GM23338 (cell line): ENCODE data around the gene RNF213. TPM values are rescaled to one million over a fixed set of nuclear protein-coding genes. Genes with fewer than 3 reads are reported as not detected.
A peak's percentile ranks its signal among the peaks of the same experiment; 100 is the strongest.
"Not testable (repeated sequence)": the region's sequence is repeated elsewhere in the genome, so short reads cannot be mapped to it uniquely, and the experiment has no call there.

Source experiments
- ATAC-seq: fragments of 200-7000 bp; cut with Tn5 transposase; 3 replicates; pipeline ENCODE4 v1.9.1; 2020
- DNase-seq: peaks from one replicate; pipeline ENCODE4 v3.0.0-alpha.2; 2015; ENCODE audit warnings: low spot score
- H2AFZ ChIP-seq: fragments of 200-600 bp; sonication (generic); 2 replicates; pipeline ENCODE4 v1.8.0; 2016; ENCODE audit warnings: antibody characterized with exemption, mild to moderate bottlenecking, moderate library complexity
- H3F3A ChIP-seq: fragments of 200-600 bp; sonication (generic); replicated peaks from 2 replicates; pipeline ENCODE4 v1.8.0; 2017; ENCODE audit warnings: antibody characterized with exemption, mixed run types, low read depth
- H3K27ac ChIP-seq: fragments of 200-600 bp; sonication (generic); 2 replicates; pipeline ENCODE4 v1.6.1; 2016; ENCODE audit warnings: low read depth
- H3K27me3 ChIP-seq: fragments of 200-600 bp; sonication (generic); 2 replicates; pipeline ENCODE4 v1.8.0; 2016; ENCODE audit warnings: mild to moderate bottlenecking, mixed run types, moderate library complexity; ENCODE audit not compliant: insufficient read depth
- H3K36me3 ChIP-seq: fragments of 200-600 bp; sonication (generic); 2 replicates; pipeline ENCODE4 v1.8.0; 2016; ENCODE audit warnings: mild to moderate bottlenecking; ENCODE audit not compliant: insufficient read depth
- H3K4me1 ChIP-seq: fragments of 200-600 bp; sonication (generic); 2 replicates; pipeline ENCODE4 v1.8.0; 2016; ENCODE audit warnings: mild to moderate bottlenecking, moderate library complexity; ENCODE audit not compliant: insufficient read depth
- H3K4me2 ChIP-seq: fragments of 200-600 bp; sonication (generic); 2 replicates; pipeline ENCODE4 v1.7.1; 2017; ENCODE audit warnings: mixed run types
- H3K4me3 ChIP-seq: fragments of 200-600 bp; sonication (generic); 2 replicates; pipeline ENCODE4 v1.6.1; 2016; ENCODE audit warnings: mixed run types
- H3K79me2 ChIP-seq: fragments of 200-600 bp; sonication (generic); replicated peaks from 2 replicates; pipeline ENCODE4 v1.8.0; 2017; ENCODE audit warnings: mild to moderate bottlenecking; ENCODE audit not compliant: insufficient read depth
- H3K9me2 ChIP-seq: fragments of 200-600 bp; sonication (generic); 2 replicates; pipeline ENCODE4 v1.8.0; 2017; ENCODE audit not compliant: insufficient read depth
- H4K20me1 ChIP-seq: fragments of 200-600 bp; sonication (generic); replicated peaks from 2 replicates; pipeline ENCODE4 v1.8.0; 2017; ENCODE audit warnings: mild to moderate bottlenecking; ENCODE audit not compliant: insufficient read depth
- H3K27ac Mint-ChIP-seq: 2 replicates; pipeline ENCODE4 v1.8.0; 2020; ENCODE audit warnings: inconsistent platforms, mild to moderate bottlenecking, moderate library complexity, mixed read lengths
- H3K27me3 Mint-ChIP-seq: 3 replicates; pipeline ENCODE4 v1.8.0; 2022; ENCODE audit warnings: low read depth, mild to moderate bottlenecking, moderate library complexity, mixed read lengths, inconsistent platforms; ENCODE audit not compliant: insufficient read depth, poor library complexity
- H3K36me3 Mint-ChIP-seq: 3 replicates; pipeline ENCODE4 v1.8.0; 2021; ENCODE audit warnings: low read depth, mild to moderate bottlenecking, inconsistent platforms, moderate library complexity, mixed read lengths
- H3K4me1 Mint-ChIP-seq: 3 replicates; pipeline ENCODE4 v1.8.0; 2020; ENCODE audit warnings: mild to moderate bottlenecking, inconsistent platforms, mixed read lengths
- H3K4me3 Mint-ChIP-seq: 3 replicates; pipeline ENCODE4 v1.8.0; 2021; ENCODE audit warnings: moderate library complexity, mild to moderate bottlenecking, inconsistent platforms, mixed read lengths
- H3K9me3 Mint-ChIP-seq: 3 replicates; pipeline ENCODE4 v1.8.0; 2020; ENCODE audit warnings: moderate library complexity, mild to moderate bottlenecking, inconsistent platforms, mixed read lengths
- EZH2 ChIP-seq: fragments of 200-600 bp; sonication (generic); IDR thresholded peaks from one replicate; pipeline ENCODE4 v1.8.0; 2017; ENCODE audit warnings: antibody characterized with exemption, mild to moderate bottlenecking, low read depth; ENCODE audit not compliant: unreplicated experiment
- STAT1 ChIP-seq: IDR thresholded peaks from one replicate; pipeline ENCODE4 v1.6.1; 2016; ENCODE audit warnings: antibody characterized with exemption; ENCODE audit not compliant: unreplicated experiment
- ZNF114 ChIP-seq: fragments of 250-450 bp; sonication (Bioruptor Pico); IDR thresholded peaks from 2 replicates; pipeline ENCODE4 v1.5.0; 2020; ENCODE audit warnings: mild to moderate bottlenecking, moderate library complexity
- polyA plus RNA-seq: library from polyadenylated mRNA; unstranded; fragments of >200 nt; fragmentation: Nextera tagmentation; extraction: Ambion mirVana; gene quantifications from 2 replicates; pipeline ENCODE4 v1.2.1, GENCODE V29; 2016
- total RNA-seq: library from RNA; depleted of rRNA; stranded (reverse); fragments of >200 nt; shearing (Covaris generic); gene quantifications from 2 replicates; pipeline ENCODE4 v1.2.3, GENCODE V29; 2014
- TF ChIP-seq, protein P1 (sequence below), 2 experiments: fragments of 200-600 bp in 1 of 2; sonication (generic) in 1 of 2; conservative IDR thresholded peaks; 2 replicates each; pipeline versions ENCODE4 v1.5.1 to v1.6.1; 2016 to 2017; ENCODE audit warnings: antibody characterized with exemption in 2 of 2, low read depth in 2 of 2, mild to moderate bottlenecking in 2 of 2, moderate library complexity in 1 of 2

RNF213 gene
- total and polyA plus RNA-seq, 2 experiments from 2014 or later: 21.2 to 67.2 TPM

DNA sequence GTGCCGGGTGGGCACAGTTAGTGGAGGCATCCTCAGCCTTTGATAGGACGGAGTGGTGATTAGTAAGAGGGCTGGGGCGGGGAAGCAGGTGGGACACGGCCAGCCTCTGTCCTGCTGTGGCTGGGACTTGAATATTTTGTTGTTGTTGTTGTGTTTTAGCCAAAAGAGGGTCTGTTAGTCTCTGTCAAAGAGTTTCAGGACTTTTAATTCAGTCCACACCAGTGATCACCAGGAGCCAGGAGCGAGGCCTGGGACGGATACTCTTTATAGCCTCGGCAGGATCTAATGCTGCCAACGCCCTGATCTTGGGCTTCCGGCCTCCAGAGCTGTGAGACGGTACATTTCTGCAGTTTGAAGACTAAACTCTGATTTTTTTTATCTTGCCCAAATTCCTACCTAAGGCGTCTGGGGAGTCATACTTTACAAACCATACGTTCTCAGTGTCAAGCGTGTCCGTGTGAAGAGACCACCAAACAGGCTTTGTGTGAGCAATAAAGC, 2.9 kb upstream of the RNF213 start:
- peak overlapping the region; percentile 88 for H3K27ac Mint-ChIP-seq
- no peaks in the 10 kb centered on the region for H3K9me2 ChIP-seq
- H3K36me3 ChIP-seq: no peaks in the 10 kb centered on the region
- TF ChIP-seq EZH2 (no peak), STAT1 (no peak), ZNF114 (CRISPR knock-in tag) (no peak)
- H3K4me1 ChIP-seq: peaks cover 37% of the 10 kb centered on the region
- no peaks in the 10 kb centered on the region; the same call in 2 of the 3 replicates for H3K9me3 Mint-ChIP-seq
- no peaks in the 10 kb centered on the region for H4K20me1 ChIP-seq
- H2AFZ ChIP-seq: no peak overlapping the region
- H3K79me2 ChIP-seq: 0 out of 2 replicates have a peak, but pooled peaks cover 3% of the 10 kb centered on the region
- peak overlapping the region; percentile 22 for H3K4me2 ChIP-seq
- peak overlapping the region; percentile 89 for H3K27ac ChIP-seq
- no peaks in the 10 kb centered on the region for H3K36me3 Mint-ChIP-seq
- H3K4me3 Mint-ChIP-seq: no peak overlapping the region; the same call in 2 of the 3 replicates
- H3K27me3 ChIP-seq: no peaks in the 10 kb centered on the region
- H3K4me1 Mint-ChIP-seq: peaks cover 45% of the 10 kb centered on the region
- no peak; the same call in 2 of the 3 replicates for ATAC-seq
- H3K27me3 Mint-ChIP-seq: peaks cover 26% of the 10 kb centered on the region
- peak; percentile 37 for DNase-seq
- H3F3A ChIP-seq: peaks cover 36% of the 10 kb centered on the region
- H3K4me3 ChIP-seq: no peak overlapping the region

DNA sequence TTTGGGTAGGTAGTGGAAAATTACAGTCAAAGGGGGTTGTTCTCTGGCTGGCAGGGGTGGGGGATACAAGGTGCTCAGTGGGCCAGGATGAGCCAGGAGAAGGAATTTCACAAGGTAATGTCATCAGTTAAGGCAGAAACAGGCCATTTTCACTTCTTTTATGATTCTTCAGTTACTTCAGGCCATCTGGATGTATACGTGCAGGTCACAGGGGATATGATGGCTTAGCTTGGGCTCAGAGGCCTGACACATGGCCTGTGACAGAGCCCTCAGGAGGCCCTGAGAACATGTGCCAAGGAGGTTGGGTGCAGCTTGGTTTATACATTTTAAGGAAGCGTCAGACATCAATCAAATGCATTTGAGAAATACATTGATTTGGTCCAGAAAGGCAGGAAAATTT, 2.4 kb upstream of the RNF213 start:
- H3K4me1 Mint-ChIP-seq: peaks cover 48% of the 10 kb centered on the region
- H3K4me3 Mint-ChIP-seq: not testable (repeated sequence)

DNA sequence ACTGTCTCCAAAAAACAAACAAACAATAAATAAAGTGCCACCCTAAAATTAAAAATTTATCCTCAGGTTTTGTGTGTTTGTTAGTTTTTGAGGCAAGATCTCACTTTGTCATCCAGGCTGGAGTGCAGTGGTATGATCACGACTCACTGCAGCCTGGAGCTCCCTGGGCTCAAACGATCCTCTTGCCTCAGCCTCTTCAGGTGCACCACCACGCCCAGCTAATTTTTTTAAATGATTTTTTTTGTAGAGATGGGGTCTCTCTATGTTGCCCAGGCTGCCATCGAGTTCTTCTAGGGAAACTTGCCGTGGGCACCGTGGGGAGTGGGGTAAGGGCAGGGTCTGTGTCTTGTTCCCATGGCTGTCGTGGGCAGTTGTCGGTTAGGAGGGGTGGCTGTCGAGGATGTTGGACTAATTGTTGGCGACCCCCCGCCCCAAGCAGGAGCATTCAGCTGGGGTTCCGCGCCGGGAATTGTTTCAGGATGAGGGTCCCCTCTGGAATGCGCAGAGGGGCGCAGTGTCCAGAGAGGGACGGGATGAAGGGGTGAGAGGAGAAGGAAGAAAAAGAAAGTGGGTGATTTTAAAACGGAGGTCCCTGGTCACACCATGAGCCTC, 1.1 kb upstream of the RNF213 start:
- no peaks in the 10 kb centered on the region for H3K36me3 ChIP-seq
- H3K9me2 ChIP-seq: no peaks in the 10 kb centered on the region
- H2AFZ ChIP-seq: no peak overlapping the region
- H3K4me1 ChIP-seq: peaks cover 44% of the 10 kb centered on the region
- DNase-seq: no peak
- Mint-ChIP-seq H3K9me3 (no peaks in the 10 kb centered on the region; the same call in 2 of the 3 replicates), H3K4me3 (peak overlapping the region; percentile 76), H3K4me1 (peaks cover 56% of the 10 kb centered on the region), H3K27ac (peak overlapping the region; percentile 95), H3K36me3 (peaks cover 7% of the 10 kb centered on the region), H3K27me3 (peaks cover 30% of the 10 kb centered on the region)
- H3K79me2 ChIP-seq: 0 out of 2 replicates have a peak, but pooled peaks cover 3% of the 10 kb centered on the region
- H4K20me1 ChIP-seq: no peaks in the 10 kb centered on the region
- H3K27me3 ChIP-seq: no peaks in the 10 kb centered on the region
- peak overlapping the region; percentile 55 for H3K4me3 ChIP-seq
- H3K4me2 ChIP-seq: peak overlapping the region; percentile 74
- TF ChIP-seq, protein P1, sequence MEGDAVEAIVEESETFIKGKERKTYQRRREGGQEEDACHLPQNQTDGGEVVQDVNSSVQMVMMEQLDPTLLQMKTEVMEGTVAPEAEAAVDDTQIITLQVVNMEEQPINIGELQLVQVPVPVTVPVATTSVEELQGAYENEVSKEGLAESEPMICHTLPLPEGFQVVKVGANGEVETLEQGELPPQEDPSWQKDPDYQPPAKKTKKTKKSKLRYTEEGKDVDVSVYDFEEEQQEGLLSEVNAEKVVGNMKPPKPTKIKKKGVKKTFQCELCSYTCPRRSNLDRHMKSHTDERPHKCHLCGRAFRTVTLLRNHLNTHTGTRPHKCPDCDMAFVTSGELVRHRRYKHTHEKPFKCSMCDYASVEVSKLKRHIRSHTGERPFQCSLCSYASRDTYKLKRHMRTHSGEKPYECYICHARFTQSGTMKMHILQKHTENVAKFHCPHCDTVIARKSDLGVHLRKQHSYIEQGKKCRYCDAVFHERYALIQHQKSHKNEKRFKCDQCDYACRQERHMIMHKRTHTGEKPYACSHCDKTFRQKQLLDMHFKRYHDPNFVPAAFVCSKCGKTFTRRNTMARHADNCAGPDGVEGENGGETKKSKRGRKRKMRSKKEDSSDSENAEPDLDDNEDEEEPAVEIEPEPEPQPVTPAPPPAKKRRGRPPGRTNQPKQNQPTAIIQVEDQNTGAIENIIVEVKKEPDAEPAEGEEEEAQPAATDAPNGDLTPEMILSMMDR (conservative IDR thresholded peaks at IDR 0.05; ENCODE audit: low read depth in 2 of 2): no peak
- no peak for TF ChIP-seq ZNF114 (CRISPR knock-in tag)
- ATAC-seq: no peak
- H3K27ac ChIP-seq: peak overlapping the region; percentile 74; the same call in 1 of the 2 replicates
- peaks cover 36% of the 10 kb centered on the region for H3F3A ChIP-seq

More for the DNA sequence above, 2.4 kb upstream of the RNF213 start:
- not testable (repeated sequence) for ATAC-seq, H3K4me3 ChIP-seq, DNase-seq, H3K27me3 ChIP-seq, H3K79me2 ChIP-seq, H3K36me3 ChIP-seq, H3K9me3 Mint-ChIP-seq, H3K36me3 Mint-ChIP-seq, H3K9me2 ChIP-seq, H2AFZ ChIP-seq, H4K20me1 ChIP-seq
- peaks cover 38% of the 10 kb centered on the region for H3K4me1 ChIP-seq
- peak overlapping the region; percentile 89 for H3K27ac ChIP-seq
- peak overlapping the region; percentile 60; the same call in 1 of the 2 replicates for H3K4me2 ChIP-seq
- peaks cover 28% of the 10 kb centered on the region for H3K27me3 Mint-ChIP-seq
- H3F3A ChIP-seq: peaks cover 36% of the 10 kb centered on the region
- H3K27ac Mint-ChIP-seq: peak overlapping the region; percentile 88
